H9 (cell line): ENCODE data around the gene MALRD1. TPM values are rescaled to one million over a fixed set of nuclear protein-coding genes. Genes with fewer than 3 reads are reported as not detected.

Source experiments
- DNase-seq: peaks from one replicate; pipeline ENCODE4 v3.0.0-alpha.2; 2017
- H2AFZ ChIP-seq: one replicate; pipeline ENCODE4 v1.6.1; 2013; ENCODE audit warnings: mild to moderate bottlenecking, low read length, control low read depth, moderate library complexity
- H2AK5ac ChIP-seq: 2 replicates; pipeline ENCODE4 v1.6.1; 2013; ENCODE audit warnings: low read length, control low read depth, mixed read lengths; ENCODE audit not compliant: insufficient read length
- H2BK120ac ChIP-seq: one replicate; pipeline ENCODE4 v1.6.1; 2013; ENCODE audit warnings: low read depth, mild to moderate bottlenecking, low read length, control low read depth, inconsistent platforms; ENCODE audit not compliant: poor library complexity, severe bottlenecking
- H2BK12ac ChIP-seq: 2 replicates; pipeline ENCODE4 v1.6.1; 2013; ENCODE audit warnings: low read length, control low read depth, mixed read lengths, low read depth; ENCODE audit not compliant: insufficient read length
- H2BK15ac ChIP-seq: 2 replicates; pipeline ENCODE4 v1.6.1; 2013; ENCODE audit warnings: low read depth, low read length, control low read depth
- H2BK20ac ChIP-seq: one replicate; pipeline ENCODE4 v1.6.1; 2013; ENCODE audit warnings: low read depth, mild to moderate bottlenecking, low read length, control low read depth, inconsistent platforms; ENCODE audit not compliant: poor library complexity, severe bottlenecking
- H2BK5ac ChIP-seq: 2 replicates; pipeline ENCODE4 v1.6.1; 2013; ENCODE audit warnings: low read length, control low read depth, mixed read lengths; ENCODE audit not compliant: insufficient read length
- H3K14ac ChIP-seq: 2 replicates; pipeline ENCODE4 v1.6.1; 2013; ENCODE audit warnings: low read length, control low read depth; ENCODE audit not compliant: insufficient read depth
- H3K18ac ChIP-seq: 2 replicates; pipeline ENCODE4 v1.6.1; 2013; ENCODE audit warnings: low read depth, mild to moderate bottlenecking, mixed read lengths, low read length, control low read depth; ENCODE audit not compliant: insufficient read length
- H3K23ac ChIP-seq: 2 replicates; pipeline ENCODE4 v1.6.1; 2013; ENCODE audit warnings: low read length, control low read depth, mixed read lengths, low read depth; ENCODE audit not compliant: insufficient read length
- H3K23me2 ChIP-seq: 2 replicates; pipeline ENCODE4 v1.6.1; 2013; ENCODE audit warnings: low read depth, mild to moderate bottlenecking, mixed read lengths, low read length, control low read depth; ENCODE audit not compliant: insufficient read length, poor library complexity, severe bottlenecking
- H3K27ac ChIP-seq: 2 replicates; pipeline ENCODE4 v1.5.1; 2013; ENCODE audit warnings: low read length, control low read depth, mixed read lengths, low read depth; ENCODE audit not compliant: insufficient read length
- H3K27me3 ChIP-seq: 2 replicates; pipeline ENCODE4 v1.6.1; 2013; ENCODE audit warnings: low read length, control low read depth, inconsistent platforms; ENCODE audit not compliant: insufficient read depth
- H3K4ac ChIP-seq: 2 replicates; pipeline ENCODE4 v1.6.1; 2013; ENCODE audit warnings: low read depth, mild to moderate bottlenecking, control low read depth, inconsistent platforms, low read length, moderate library complexity
- H3K4me1 ChIP-seq: 2 replicates; pipeline ENCODE4 v1.6.1; 2013; ENCODE audit warnings: low read length, control low read depth, inconsistent platforms; ENCODE audit not compliant: insufficient read depth
- H3K4me2 ChIP-seq: 2 replicates; pipeline ENCODE4 v1.6.1; 2013; ENCODE audit warnings: low read length, control low read depth, mixed read lengths; ENCODE audit not compliant: insufficient read length, insufficient read depth
- H3K56ac ChIP-seq: 2 replicates; pipeline ENCODE4 v1.6.1; 2013; ENCODE audit warnings: low read depth, mild to moderate bottlenecking, mixed read lengths, low read length, control low read depth; ENCODE audit not compliant: insufficient read length
- H3K79me1 ChIP-seq: 2 replicates; pipeline ENCODE4 v1.6.1; 2013; ENCODE audit warnings: low read depth, mild to moderate bottlenecking, moderate library complexity, low read length, control low read depth, inconsistent platforms; ENCODE audit not compliant: insufficient read depth, poor library complexity, severe bottlenecking
- H3K79me2 ChIP-seq: 2 replicates; pipeline ENCODE4 v1.6.1; 2013; ENCODE audit warnings: low read length, control low read depth, inconsistent platforms; ENCODE audit not compliant: insufficient read depth
- H3K9ac ChIP-seq: 2 replicates; pipeline ENCODE4 v1.6.1; 2013; ENCODE audit warnings: low read length, control low read depth, mixed read lengths; ENCODE audit not compliant: insufficient read length; ENCODE audit errors: extremely low read depth
- H3K9me3 ChIP-seq: one replicate; pipeline ENCODE4 v1.6.1; 2013; ENCODE audit warnings: low read depth, low read length, inconsistent platforms; ENCODE audit not compliant: control insufficient read depth
- H3T11ph ChIP-seq: one replicate; pipeline ENCODE4 v1.6.1; 2013; ENCODE audit warnings: mild to moderate bottlenecking, low read length, control low read depth, inconsistent platforms
- H4K20me1 ChIP-seq: one replicate; pipeline ENCODE4 v1.6.1; 2013; ENCODE audit not compliant: control insufficient read depth, insufficient read length, insufficient read depth
- H4K5ac ChIP-seq: 2 replicates; pipeline ENCODE4 v1.6.1; 2013; ENCODE audit warnings: low read depth, mild to moderate bottlenecking, mixed read lengths, low read length, control low read depth; ENCODE audit not compliant: insufficient read length
- H4K8ac ChIP-seq: replicated peaks from 2 replicates; pipeline ENCODE4 v1.6.1; 2013; ENCODE audit warnings: low read length, control low read depth, mixed read lengths, low read depth; ENCODE audit not compliant: insufficient read length
- H4K91ac ChIP-seq: 2 replicates; pipeline ENCODE4 v1.6.1; 2013; ENCODE audit warnings: low read depth, mild to moderate bottlenecking, moderate library complexity, mixed read lengths, low read length, control low read depth; ENCODE audit not compliant: insufficient read length
- H3K27ac Mint-ChIP-seq, 3 experiments: 2 replicates in 2 of 3; 3 replicates in 1 of 3; pipeline ENCODE4 v1.8.0; 2020 to 2021; ENCODE audit warnings: mixed read lengths in 3 of 3, mild to moderate bottlenecking in 1 of 3, moderate library complexity in 1 of 3
- H3K27me3 Mint-ChIP-seq: 2 replicates; pipeline ENCODE4 v1.8.0; 2021; ENCODE audit warnings: low read depth, mild to moderate bottlenecking, moderate library complexity, mixed read lengths
- H3K36me3 Mint-ChIP-seq, 3 experiments: 2 replicates in 2 of 3; 3 replicates in 1 of 3; pipeline ENCODE4 v1.8.0; 2020 to 2021; ENCODE audit warnings: low read depth in 3 of 3, mixed read lengths in 3 of 3; ENCODE audit not compliant: insufficient read depth in 1 of 3
- H3K4me1 Mint-ChIP-seq, 2 experiments: 2 replicates each; pipeline ENCODE4 v1.8.0; 2020; ENCODE audit warnings: mixed read lengths in 2 of 2
- H3K4me3 Mint-ChIP-seq, 2 experiments: 2 replicates in 1 of 2; 3 replicates in 1 of 2; pipeline ENCODE4 v1.8.0; 2020 to 2021; ENCODE audit warnings: mild to moderate bottlenecking in 2 of 2, mixed read lengths in 2 of 2, moderate library complexity in 1 of 2
- H3K9me3 Mint-ChIP-seq, 2 experiments: 2 replicates in 1 of 2; 3 replicates in 1 of 2; pipeline ENCODE4 v1.8.0; 2020; ENCODE audit warnings: mild to moderate bottlenecking in 2 of 2, mixed read lengths in 2 of 2, moderate library complexity in 1 of 2
- CTCF ChIP-seq: fragments of 200-600 bp; sonication (generic); conservative IDR thresholded peaks from 3 replicates; pipeline ENCODE4 v1.8.0; 2021; ENCODE audit warnings: antibody characterized with exemption, mild to moderate bottlenecking
- WGBS: extraction: QIAGEN DNeasy Blood & Tissue Kit; methylation state at CpG from one replicate; pipeline ENCODE4 v1.1.7; 2013; ENCODE audit warnings: missing lambda C conversion rate, low lambda C conversion rate, mixed read lengths; ENCODE audit not compliant: insufficient read length; ENCODE audit errors: extremely low coverage; 5-methylcytosine and 5-hydroxymethylcytosine counted together
- total RNA-seq: library from RNA; stranded (reverse); gene quantifications from 2 replicates; pipeline ENCODE4 v1.2.1, GENCODE V29; 2021

MALRD1 gene
- total RNA-seq, 1 experiment from 2014 or later: 0.20 TPM

DNA sequence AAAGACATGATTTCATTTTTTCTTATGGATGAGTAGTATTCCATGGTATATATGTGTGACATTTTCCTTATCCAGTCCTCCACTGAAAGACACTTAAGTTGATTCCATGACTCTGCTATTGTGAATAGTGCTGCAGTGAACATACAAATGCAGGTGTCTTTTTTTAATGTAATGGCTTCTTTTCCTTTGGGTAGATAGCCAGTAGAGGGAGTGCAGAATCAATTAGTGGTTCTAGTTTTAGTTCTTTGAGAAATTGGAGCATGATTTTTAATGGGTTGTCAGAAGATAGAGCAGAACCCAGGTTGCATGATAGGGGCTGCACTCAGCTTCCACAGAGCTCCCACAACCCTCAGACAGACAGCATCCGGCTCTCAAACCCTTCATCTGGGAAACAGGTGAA lies 614.7 kb downstream of the MALRD1 start:
- H2AFZ ChIP-seq: no peak overlapping the region
- no peak overlapping the region for H2BK15ac ChIP-seq
- no CpG with 5 or more reads among the region's 1 CpG for WGBS
- no peak overlapping the region for H2BK12ac ChIP-seq
- no peak overlapping the region for H3K9ac ChIP-seq
- no peak overlapping the region for H2BK20ac ChIP-seq
- H3K27ac Mint-ChIP-seq: no peak overlapping the region
- no peak overlapping the region for H3K27ac ChIP-seq
- H3K4me3 Mint-ChIP-seq: no peak overlapping the region
- H3K4ac ChIP-seq: no peak overlapping the region
- H3K4me2 ChIP-seq: no peak overlapping the region
- H3K79me1 ChIP-seq: no peaks in the 10 kb centered on the region
- no peak overlapping the region for H3K56ac ChIP-seq
- H3K4me1 ChIP-seq: no peaks in the 10 kb centered on the region
- no peaks in the 10 kb centered on the region for H3K4me1 Mint-ChIP-seq
- no peak overlapping the region for H3K14ac ChIP-seq
- no peaks in the 10 kb centered on the region for H4K20me1 ChIP-seq
- no peak overlapping the region for H3K23ac ChIP-seq
- no peaks in the 10 kb centered on the region; a peak in 1 of 7 replicates for H3K36me3 Mint-ChIP-seq
- no peak overlapping the region for H2AK5ac ChIP-seq
- no peak overlapping the region for H3K18ac ChIP-seq
- H3K27me3 ChIP-seq: no peaks in the 10 kb centered on the region
- no peak overlapping the region for H4K91ac ChIP-seq
- H4K5ac ChIP-seq: no peak overlapping the region
- no peak overlapping the region for H4K8ac ChIP-seq
- no peak overlapping the region for H3T11ph ChIP-seq
- no peak overlapping the region for H2BK5ac ChIP-seq
- no peaks in the 10 kb centered on the region for H3K79me2 ChIP-seq
- H3K9me3 ChIP-seq: no peaks in the 10 kb centered on the region
- TF ChIP-seq CTCF: peak; percentile 54
- no peaks in the 10 kb centered on the region for H3K27me3 Mint-ChIP-seq
- H2BK120ac ChIP-seq: no peak overlapping the region
- H3K9me3 Mint-ChIP-seq: 0 out of 5 replicates have a peak, but pooled peaks cover 0 to 2% of the 10 kb centered on the region in 2 experiments
- DNase-seq: no peak
- no peaks in the 10 kb centered on the region for H3K23me2 ChIP-seq
